Muscle of leg (tissue), 11 donors: Measurements from ENCODE around the gene SLC5A10. TPM values are rescaled to one million over a fixed set of nuclear protein-coding genes. Genes with fewer than 3 reads are reported as not detected.
"Not testable (repeated sequence)": the region's sequence is repeated elsewhere in the genome, so short reads cannot be mapped to it uniquely, and the experiment has no call there.

Experiments used
- DNase-seq: peaks from one replicate; pipeline ENCODE4 v3.0.0; 2013
- H3K27ac ChIP-seq: one replicate; pipeline ENCODE4 v1.5.1; 2013; ENCODE audit warnings: mild to moderate bottlenecking, low read length, control low read depth
- H3K27me3 ChIP-seq: one replicate; pipeline ENCODE4 v1.6.1; 2013; ENCODE audit warnings: low read length; ENCODE audit not compliant: control insufficient read depth, insufficient read depth
- H3K36me3 ChIP-seq: one replicate; pipeline ENCODE4 v1.6.1; 2013; ENCODE audit warnings: low read length; ENCODE audit not compliant: control insufficient read depth, insufficient read depth
- H3K4me1 ChIP-seq: one replicate; pipeline ENCODE4 v1.6.1; 2013; ENCODE audit warnings: low read length; ENCODE audit not compliant: control insufficient read depth, insufficient read depth
- H3K4me3 ChIP-seq: one replicate; pipeline ENCODE4 v1.5.1; 2013; ENCODE audit warnings: low read length, control low read depth
- H3K9me3 ChIP-seq: replicated peaks from 2 replicates; pipeline ENCODE4 v1.6.1; 2013; ENCODE audit warnings: low read depth, low read length; ENCODE audit not compliant: control insufficient read depth
- WGBS: methylation state at CpG from one replicate; pipeline ENCODE4 v1.1.5; 2013; ENCODE audit warnings: missing lambda C conversion rate; ENCODE audit not compliant: insufficient coverage; 5-methylcytosine and 5-hydroxymethylcytosine counted together
- polyA plus RNA-seq, 8 donors: library from polyadenylated mRNA; unstranded; fragments of 120-200 nt; gene quantifications; one replicate each; pipeline versions ENCODE4 v1.2.1 to v1.2.3, GENCODE V29; 2013; ENCODE audit warnings: inconsistent platforms in 1 of 8, low replicate concordance in 1 of 8; ENCODE audit not compliant: insufficient read length in 8 of 8, insufficient read depth in 1 of 8
- total RNA-seq: library from RNA; stranded (reverse); fragments of 120-200 nt; gene quantifications from one replicate; pipeline ENCODE4 v1.2.4, GENCODE V29; 2013

The SLC5A10 gene
- total and polyA plus RNA-seq, 9 donors: 0.05 to 0.19 (median 0.06) TPM; not detected in 3

DNA sequence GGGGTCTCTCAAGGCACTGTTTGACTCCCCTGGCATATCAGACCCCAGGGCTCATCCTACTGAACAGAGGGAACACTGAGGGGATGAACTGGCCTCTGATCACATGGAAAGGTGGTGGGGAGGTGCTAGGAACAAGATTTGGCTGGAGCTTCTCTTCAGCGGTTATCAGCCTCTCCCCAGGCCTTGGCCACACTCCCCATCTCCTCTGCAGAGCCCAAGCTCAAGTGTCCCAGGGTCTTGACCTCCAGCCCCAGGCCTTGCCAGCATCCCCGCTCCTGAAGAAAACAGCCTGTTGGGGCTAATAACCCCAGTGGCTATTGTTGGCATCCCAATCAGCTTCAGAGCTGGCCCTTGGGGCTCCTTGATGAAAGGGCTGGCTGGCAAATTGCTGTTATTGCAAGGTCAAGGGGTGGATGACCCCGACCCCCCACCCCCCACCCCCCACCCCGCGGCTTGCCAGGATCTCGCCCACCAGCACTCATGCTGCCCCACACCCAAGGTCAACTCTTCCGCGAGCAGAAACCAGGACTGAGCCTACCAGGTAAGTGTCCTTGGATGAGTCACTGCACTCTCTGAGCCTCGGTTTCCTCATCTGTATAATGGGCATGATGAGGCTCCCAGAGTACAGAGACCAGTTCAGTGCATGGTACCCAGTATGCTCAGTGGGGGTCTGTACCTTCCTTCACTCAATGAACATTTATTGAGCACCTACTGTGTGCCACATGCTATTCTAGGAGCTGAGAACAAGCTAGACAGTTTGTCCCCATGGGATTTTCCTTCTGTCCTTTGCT, 71.4 kb downstream of the SLC5A10 start:
- H3K4me3 ChIP-seq: no peak overlapping the region
- H3K36me3 ChIP-seq: no peaks in the 10 kb centered on the region
- no peak overlapping the region for H3K27ac ChIP-seq
- H3K4me1 ChIP-seq: peaks cover 6% of the 10 kb centered on the region
- DNase-seq: no peak
- H3K9me3 ChIP-seq: no peaks in the 10 kb centered on the region
- peaks cover 4% of the 10 kb centered on the region for H3K27me3 ChIP-seq
- 40% methylated on average over 1 of the region's 9 CpGs for whole genome bisulfite sequencing

DNA sequence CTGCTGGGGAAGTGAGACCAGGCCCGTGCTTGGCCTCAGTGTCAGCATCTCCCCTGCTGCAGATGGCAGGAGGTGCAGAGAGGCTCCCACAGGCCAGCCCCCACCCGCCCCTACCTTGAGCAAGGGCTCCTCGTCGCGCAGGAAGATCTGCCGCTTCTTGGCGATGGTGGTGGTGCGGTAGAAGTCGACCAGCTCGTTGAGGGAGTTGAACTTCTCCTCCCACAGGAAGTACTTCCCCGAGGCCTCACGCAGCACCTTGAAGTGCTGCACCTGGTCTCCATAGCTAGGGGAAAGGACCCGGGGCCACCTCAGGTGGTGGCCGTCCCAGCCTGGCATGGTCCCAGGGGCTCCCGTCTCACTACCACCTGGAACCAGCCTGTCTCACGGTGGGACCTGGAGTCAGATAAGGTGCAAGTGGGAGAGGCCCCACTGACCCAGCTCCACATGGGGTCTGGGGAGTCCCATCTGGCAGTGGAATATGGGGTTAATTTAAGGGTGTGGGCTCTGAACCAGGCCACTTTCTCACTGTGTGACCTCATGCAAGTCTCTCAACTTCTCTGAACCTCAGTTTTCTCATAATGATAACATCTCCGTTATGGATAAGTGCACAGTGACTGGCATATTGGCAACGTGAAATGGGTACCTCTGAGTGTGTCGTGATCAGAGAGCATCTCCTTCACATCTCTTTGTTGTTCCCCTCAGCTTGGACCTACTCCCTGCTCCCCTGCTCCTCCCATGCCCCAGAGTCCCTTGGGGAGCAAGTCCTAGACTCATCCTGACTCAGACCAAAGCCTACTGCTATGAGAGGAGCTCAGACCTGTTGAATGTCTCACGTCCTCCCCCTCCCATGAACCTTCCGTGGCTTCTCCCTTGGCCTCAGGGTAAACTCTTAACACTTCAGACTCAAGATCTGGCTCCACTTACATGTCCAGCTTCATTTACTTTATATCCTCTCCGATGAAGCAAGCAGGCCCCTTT, 72.4 kb downstream of the SLC5A10 start:
- no peak overlapping the region for H3K27ac ChIP-seq

DNA sequence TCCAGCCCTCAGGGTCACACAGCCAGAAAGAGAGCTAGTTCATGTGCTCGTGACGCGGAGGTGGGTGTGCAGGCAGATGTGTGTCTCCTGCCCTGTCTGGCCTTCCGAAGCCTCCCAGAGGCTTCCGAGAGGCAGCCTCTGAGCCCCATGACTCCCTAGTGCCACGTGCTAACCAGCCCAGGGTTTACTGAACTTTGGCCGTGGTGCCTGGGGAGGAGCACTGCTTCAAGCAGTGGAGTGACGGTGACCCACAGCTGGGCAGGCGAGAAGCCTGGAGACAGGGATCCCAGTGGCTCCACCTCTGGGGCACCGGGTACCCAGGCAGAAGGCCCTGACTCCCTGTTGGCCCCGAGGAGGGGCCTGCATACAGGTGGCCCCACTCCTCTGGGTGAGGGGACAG, 76.7 kb downstream of the SLC5A10 start:
- not testable (repeated sequence) for H3K27me3 ChIP-seq, DNase-seq, H3K36me3 ChIP-seq, H3K4me3 ChIP-seq, H3K4me1 ChIP-seq, H3K9me3 ChIP-seq, H3K27ac ChIP-seq
- WGBS: no CpG with 5 or more reads among the region's 11 CpGs

More for the DNA sequence above, 72.4 kb downstream of the SLC5A10 start:
- 72% methylated on average over 12 of the region's 22 CpGs for WGBS
- H3K4me1 ChIP-seq: peaks cover 3% of the 10 kb centered on the region
- no peaks in the 10 kb centered on the region for H3K36me3 ChIP-seq
- DNase-seq: no peak
- H3K4me3 ChIP-seq: no peak overlapping the region
- H3K27me3 ChIP-seq: no peaks in the 10 kb centered on the region
- no peaks in the 10 kb centered on the region for H3K9me3 ChIP-seq

DNA sequence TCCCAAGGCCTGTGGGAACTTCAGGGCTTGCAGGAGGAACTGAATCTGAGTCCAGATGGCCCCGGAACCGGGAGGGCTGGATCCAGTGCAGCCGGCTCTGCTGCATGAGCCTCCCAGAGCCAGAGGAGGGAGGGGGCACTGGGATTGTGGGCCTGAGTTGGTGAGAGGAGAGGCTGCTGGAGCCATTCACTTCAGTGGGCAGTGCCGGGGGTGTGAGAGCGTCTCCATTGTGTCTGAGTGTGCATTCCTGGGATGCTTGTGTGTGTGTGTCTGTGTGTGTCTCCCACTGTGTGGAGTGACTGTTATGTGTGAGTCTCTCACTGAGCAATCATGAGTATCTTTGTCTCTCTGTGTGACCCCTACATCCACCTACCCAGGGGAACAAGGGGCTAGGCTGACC, 77.8 kb downstream of the SLC5A10 start:
- H3K27me3 ChIP-seq, H3K27ac ChIP-seq, H3K9me3 ChIP-seq, H3K4me1 ChIP-seq, H3K36me3 ChIP-seq, DNase-seq, H3K4me3 ChIP-seq: not testable (repeated sequence)
- WGBS: no CpG with 5 or more reads among the region's 5 CpGs

- H3K4me3 ChIP-seq, H3K27me3 ChIP-seq, H3K4me1 ChIP-seq, DNase-seq, H3K27ac ChIP-seq, H3K36me3 ChIP-seq, H3K9me3 ChIP-seq: not testable (repeated sequence)
- WGBS: no CpG with 5 or more reads among the region's 5 CpGs
Observed at GRCh38 chr17:19030771-19031449, 78.9 kb downstream of the SLC5A10 start.

- no CpG with 5 or more reads among the region's 4 CpGs for WGBS
- not testable (repeated sequence) for H3K36me3 ChIP-seq, H3K4me3 ChIP-seq, H3K4me1 ChIP-seq, H3K9me3 ChIP-seq, DNase-seq, H3K27me3 ChIP-seq, H3K27ac ChIP-seq
Observed at GRCh38 chr17:19031729-19032128, 79.8 kb downstream of the SLC5A10 start.

DNA sequence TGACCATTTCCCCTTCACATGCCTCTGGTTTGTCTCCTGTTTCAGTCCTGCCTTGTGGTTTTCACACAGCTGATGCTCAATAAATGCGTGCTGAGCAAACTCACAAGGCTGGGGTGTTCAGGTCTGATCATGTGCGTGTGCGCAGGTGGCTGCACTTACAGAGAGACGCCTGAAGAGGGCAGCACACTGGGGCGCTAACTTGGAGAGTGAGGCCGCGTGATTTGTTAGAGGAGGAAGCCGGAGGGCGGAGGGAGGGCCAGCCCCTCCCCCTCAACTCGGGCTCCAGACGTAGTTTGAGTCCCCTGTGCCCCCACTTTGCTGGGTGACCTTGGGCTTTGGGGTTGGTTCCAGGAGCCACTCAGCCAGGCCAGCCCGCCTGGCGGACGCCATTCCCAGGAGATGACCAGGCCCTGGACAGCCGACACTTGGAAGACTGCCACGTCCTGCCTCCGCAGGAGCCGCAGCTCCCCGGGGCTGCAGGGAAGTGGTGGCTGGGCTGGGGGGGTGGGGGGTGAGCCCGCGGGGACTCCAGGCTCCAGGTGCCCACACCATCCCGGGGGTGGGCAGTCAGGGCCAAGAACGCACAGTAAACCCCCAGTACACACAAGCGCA, 80.5 kb downstream of the SLC5A10 start:
- not testable (repeated sequence) for H3K36me3 ChIP-seq, H3K4me3 ChIP-seq, H3K9me3 ChIP-seq, H3K4me1 ChIP-seq, H3K27me3 ChIP-seq, DNase-seq, H3K27ac ChIP-seq
- no CpG with 5 or more reads among the region's 24 CpGs for WGBS

DNA sequence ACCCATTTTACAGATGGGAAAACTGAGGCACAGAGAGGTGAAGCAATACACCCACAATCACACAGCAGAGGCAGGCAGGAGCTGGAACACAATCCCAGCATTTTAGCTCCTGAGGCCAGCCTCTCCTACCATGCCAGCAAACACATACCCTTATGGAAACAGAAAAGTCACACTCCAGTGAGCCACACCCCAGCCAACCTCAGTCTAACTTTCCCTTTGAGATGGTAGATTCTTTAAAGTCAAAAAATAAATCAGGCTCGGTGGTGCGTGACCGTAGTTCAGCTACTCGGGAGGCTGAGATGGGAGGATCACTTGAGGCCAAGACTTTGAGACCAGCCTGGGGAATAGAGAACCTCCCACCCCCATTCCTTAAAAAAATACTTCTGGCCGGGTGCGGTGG, 84.2 kb downstream of the SLC5A10 start:
- not testable (repeated sequence) for H3K4me1 ChIP-seq, DNase-seq, H3K4me3 ChIP-seq, H3K27ac ChIP-seq, H3K9me3 ChIP-seq, H3K36me3 ChIP-seq, H3K27me3 ChIP-seq
- WGBS: no CpG with 5 or more reads among the region's 6 CpGs

DNA sequence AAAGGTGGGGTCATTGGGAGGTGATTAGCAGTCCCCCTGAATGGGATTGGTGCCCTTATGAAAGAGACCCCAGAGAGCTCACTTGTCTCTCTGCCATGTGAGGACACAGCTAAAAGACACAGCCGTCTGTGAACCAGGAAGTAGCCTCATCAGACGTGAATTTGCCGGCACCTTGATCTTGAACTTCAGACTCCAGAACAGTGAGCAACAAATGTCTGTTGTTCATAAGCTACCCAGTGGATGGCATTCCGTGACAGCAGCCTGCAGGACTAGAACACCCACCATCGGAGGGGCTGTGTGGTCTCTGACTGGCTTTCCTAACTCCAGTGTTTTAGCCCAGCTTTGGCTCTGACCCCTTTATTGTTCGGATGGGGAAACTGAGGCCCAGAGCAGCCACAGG, 85.6 kb downstream of the SLC5A10 start:
- H3K27me3 ChIP-seq, H3K4me3 ChIP-seq, H3K27ac ChIP-seq, DNase-seq, H3K9me3 ChIP-seq, H3K4me1 ChIP-seq, H3K36me3 ChIP-seq: not testable (repeated sequence)
- WGBS: no CpG with 5 or more reads among the region's 6 CpGs
